GM15510 (cell line): ENCODE results near the gene KLHL18.

Experiments used
- POLR2A ChIP-seq: IDR thresholded peaks from 3 replicates; pipeline ENCODE4 v1.6.1; 2011; ENCODE audit warnings: borderline replicate concordance; ENCODE audit not compliant: insufficient read length; ENCODE audit errors: extremely low read depth

Gene KLHL18

GRCh38 chr3:47265725-47266428, 16.9 kb upstream of the KLHL18 start:
- no peak for TF ChIP-seq POLR2A

GRCh38 chr3:47266709-47267489, 15.8 kb upstream of the KLHL18 start:
- TF ChIP-seq POLR2A = no peak

DNA sequence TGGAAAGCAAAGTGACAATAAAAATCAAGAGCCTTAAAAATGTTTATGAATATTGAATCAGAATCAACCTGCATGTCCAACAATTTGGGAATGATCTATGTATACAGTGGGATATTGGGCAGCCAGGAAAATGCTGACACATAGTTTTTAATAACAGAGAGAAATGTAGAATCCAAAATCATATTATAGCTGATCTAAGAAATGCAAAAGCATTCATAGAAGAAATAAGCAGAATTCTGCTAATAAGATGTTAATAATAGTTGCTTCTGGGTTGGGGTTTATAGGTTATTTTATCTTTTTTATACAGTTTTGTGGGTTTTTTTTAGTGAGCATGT, 15.3 kb upstream of the KLHL18 start:
- no peak for TF ChIP-seq POLR2A

DNA sequence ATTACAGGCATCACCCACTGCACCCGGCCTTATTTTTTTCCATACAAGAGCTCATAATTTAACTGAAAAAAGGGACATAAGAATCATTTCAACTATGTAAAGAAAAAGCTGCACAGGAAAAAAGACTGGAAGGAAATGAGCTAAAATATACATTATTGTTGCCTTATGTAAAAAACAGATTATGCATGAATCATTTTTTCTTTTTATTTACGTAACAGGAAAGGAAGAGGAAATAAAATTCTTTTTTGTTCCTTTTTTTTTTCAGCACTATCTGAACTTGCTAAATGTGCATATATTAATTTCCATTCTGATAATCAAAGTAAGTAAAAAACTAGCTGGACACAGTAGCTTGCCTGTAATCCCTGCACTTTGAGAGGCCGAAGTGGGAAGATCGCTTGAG, 12.2 kb upstream of the KLHL18 start:
- no peak for TF ChIP-seq POLR2A

DNA sequence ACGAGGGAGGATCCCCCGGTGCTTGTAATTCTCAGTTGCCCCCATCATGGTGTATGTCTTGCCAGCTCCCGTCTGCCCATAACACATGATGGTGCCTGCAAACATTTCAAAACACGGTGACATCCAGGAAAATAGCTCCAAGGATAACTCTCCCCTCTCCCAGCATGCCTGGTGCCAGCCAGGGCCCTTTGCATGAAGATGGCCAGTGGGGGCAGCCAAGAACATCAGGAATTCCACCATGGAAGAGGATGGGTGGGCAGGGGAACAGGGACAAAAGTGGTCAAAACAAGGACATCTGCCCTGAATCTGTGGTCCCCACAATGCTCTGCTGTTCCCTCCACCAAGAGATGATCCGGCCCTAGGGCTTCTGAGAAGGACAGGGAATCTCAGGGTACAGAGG, 9.2 kb upstream of the KLHL18 start:
- no peak for TF ChIP-seq POLR2A

DNA sequence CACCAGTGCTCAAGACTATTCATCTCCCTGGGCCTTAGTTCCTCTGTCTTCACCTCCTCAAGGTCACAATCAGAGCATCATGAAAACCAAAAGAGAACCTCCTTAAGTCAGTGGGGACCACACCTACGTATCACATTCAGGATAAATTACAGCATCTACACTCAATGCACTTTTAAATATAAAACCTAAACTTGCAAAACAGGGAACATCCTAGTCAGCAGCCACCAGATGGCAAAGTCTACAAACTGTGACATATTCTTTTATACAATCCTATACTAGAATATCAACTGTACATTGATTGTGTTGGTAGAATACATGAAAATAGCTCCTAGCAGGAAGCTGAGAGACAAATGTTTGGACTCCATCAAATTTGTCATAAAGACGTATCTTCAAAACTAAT, 8.1 kb upstream of the KLHL18 start:
- no peak for TF ChIP-seq POLR2A

DNA sequence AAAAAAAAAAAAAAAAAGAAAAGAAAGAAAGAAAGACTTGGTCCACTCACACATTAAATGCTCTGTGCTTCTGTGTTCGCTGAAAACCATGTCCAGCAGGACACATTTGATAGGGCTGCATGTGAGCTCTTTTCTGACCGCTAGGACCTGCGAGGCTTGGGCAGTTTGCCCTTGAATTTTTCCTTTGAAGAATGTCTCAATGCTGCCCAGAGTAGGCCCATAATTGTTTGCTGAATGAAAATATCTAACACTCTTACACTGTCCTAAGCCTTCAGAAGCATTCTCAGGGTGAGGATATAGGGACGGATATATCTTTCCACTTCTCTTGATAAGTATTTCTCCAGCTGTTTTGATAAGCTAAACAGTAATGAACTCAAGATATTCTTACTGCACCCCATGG, 6.2 kb upstream of the KLHL18 start:
- no peak for TF ChIP-seq POLR2A

DNA sequence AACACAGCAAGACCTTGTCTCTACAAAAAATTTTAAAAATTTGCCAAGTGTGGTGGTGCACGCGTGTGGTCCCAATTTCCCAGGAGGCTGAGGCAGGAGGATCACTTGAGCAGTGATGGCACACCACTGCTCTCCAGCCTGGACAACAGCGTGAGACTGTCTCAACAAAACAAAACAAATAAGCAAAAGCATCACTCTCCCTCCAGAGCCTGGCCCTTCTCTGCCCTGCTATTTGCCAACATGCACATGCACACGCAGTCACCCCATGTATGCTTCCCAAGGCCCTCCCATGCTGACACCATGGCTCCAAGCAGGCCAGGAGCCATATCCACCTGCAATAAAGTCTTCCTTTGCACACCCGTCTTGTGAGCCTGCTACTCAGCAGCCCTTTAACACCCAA, 2.2 kb upstream of the KLHL18 start:
- TF ChIP-seq POLR2A = no peak

- no peak for TF ChIP-seq POLR2A
These were observed 421 bp downstream of the KLHL18 start for GRCh38 chr3:47283193-47283537.

- TF ChIP-seq POLR2A = no peak
These were observed 1.0 kb downstream of the KLHL18 start for GRCh38 chr3:47283591-47284364.

DNA sequence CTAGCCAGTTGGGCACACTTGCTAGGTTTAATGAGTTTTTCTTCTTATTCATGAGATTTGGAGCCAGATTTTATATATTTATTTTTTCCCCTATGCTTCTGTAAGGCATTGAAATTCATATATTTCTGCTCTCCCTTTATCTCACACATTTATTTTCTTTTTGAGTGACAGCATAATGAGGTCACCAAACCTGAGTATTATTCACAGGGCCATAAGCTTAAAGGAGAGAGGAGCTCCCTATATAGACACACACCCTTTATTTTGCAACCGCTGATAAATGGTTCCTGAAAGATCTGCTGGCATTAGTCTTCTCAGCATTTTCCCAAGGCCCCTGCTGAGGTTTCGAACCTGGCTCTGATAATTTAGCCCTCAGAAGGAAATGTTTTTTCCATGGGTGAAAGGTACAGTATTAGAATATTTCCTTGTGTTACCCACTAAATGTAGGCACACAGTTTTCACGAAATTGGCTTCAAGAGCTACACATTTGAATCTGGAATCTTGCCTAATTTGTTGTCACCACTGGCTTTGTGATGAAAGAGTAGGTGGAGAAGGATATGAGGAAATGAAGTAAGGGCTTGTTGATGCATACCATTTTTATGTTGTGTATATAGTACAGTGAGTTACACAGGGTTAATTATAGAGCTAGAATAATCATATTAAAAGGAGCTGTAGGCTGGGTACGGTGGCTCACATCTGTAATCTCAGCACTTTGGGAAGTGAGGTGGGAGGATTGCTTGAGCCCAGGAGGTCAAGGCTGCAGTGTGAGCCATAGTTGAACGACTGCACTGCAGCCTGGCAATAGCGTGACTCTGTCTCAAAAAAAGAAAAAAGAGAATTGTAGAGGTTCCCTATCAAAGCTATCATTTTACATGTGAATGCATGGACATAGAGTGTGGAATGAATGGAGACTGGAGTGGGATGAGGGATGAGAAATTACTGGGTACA, 6.5 kb downstream of the KLHL18 start:
- no peak for TF ChIP-seq POLR2A

GRCh38 chr3:47291158-47291753, 8.5 kb downstream of the KLHL18 start:
- no peak for TF ChIP-seq POLR2A

GRCh38 chr3:47293822-47294221, 11.1 kb downstream of the KLHL18 start:
- no peak for TF ChIP-seq POLR2A

DNA sequence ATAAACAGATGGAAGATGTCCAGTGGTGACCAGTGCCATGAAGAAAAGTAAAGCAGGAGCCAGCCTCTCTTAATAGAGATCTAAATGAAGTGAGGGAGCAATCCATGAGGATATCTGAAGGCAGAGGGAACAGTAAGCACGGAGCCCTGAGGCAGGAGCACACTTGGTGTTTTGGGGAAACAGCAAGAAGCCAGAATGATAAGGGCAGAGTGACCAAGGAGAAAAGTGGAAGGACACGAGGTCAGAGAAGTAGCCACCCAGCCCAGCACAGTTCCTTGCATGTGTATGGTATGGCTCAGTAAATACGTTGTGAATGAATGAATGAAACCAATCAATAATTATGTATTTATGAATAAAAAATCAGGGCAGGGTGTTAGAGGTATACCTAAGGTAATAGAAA, 11.6 kb downstream of the KLHL18 start:
- TF ChIP-seq POLR2A = no peak
